Ectodermal cell (in vitro differentiated cells): ENCODE results near the gene ADPRH.

ENCODE experiments used
- H3K27ac ChIP-seq: 2 replicates; pipeline ENCODE4 v1.7.0; 2013; ENCODE audit warnings: mild to moderate bottlenecking, low read depth, low read length; ENCODE audit not compliant: insufficient read depth, poor library complexity, severe bottlenecking
- H3K27me3 ChIP-seq: 2 replicates; pipeline ENCODE4 v1.7.0; 2013; ENCODE audit warnings: mild to moderate bottlenecking, low read length; ENCODE audit not compliant: insufficient read depth, control insufficient read depth, poor library complexity, severe bottlenecking
- H3K36me3 ChIP-seq: one replicate; pipeline ENCODE4 v1.7.0; 2013; ENCODE audit warnings: low read length; ENCODE audit not compliant: control insufficient read depth, insufficient read depth
- H3K4me1 ChIP-seq: one replicate; pipeline ENCODE4 v1.7.0; 2013; ENCODE audit warnings: low read length; ENCODE audit not compliant: control insufficient read depth, insufficient read depth
- H3K4me3 ChIP-seq: 2 replicates; pipeline ENCODE4 v1.7.0; 2013; ENCODE audit warnings: low read depth, low read length, control low read depth; ENCODE audit not compliant: insufficient read depth
- H3K9me3 ChIP-seq: 2 replicates; pipeline ENCODE4 v1.7.0; 2013; ENCODE audit warnings: mild to moderate bottlenecking, low read length, moderate library complexity; ENCODE audit not compliant: control insufficient read depth
- WGBS, 2 experiments: methylation state at CpG; one replicate each; pipeline ENCODE4 v1.1.7; 2013; ENCODE audit warnings: missing lambda C conversion rate in 2 of 2; 5-methylcytosine and 5-hydroxymethylcytosine counted together

Gene ADPRH

GRCh38 chr3:119608405-119609000 lies 29.2 kb downstream of the ADPRH start:
- Histone ChIP-seq H3K27me3 (no peaks in the 10 kb centered on the region), H3K27ac (no peak overlapping the region), H3K4me1 (no peaks in the 10 kb centered on the region), H3K36me3 (no peaks in the 10 kb centered on the region), H3K9me3 (no peaks in the 10 kb centered on the region), H3K4me3 (no peak overlapping the region)
- WGBS, 2 experiments: 81 to 90% methylated on average over 6 of the region's 6 CpGs

DNA sequence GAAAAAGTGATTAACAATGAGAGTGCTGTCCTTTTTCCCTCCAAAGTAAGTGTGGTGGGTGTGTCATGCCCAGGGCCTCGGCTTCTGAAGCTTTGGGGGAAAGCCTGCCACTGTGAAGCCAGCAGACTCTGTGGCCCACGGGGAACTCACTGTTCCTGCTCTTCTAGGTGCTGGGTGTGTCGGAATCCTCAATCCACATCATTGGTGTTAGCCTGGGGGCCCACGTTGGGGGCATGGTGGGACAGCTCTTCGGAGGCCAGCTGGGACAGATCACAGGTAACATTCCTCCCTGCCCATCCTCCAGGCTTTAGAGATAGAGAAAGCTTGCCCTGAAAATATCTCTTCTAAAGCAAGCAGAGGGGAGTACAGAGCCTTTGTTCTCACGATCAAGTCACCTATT lies 30.0 kb downstream of the ADPRH start:
- H3K27me3 ChIP-seq: no peaks in the 10 kb centered on the region
- H3K4me1 ChIP-seq: no peaks in the 10 kb centered on the region
- H3K9me3 ChIP-seq: no peaks in the 10 kb centered on the region
- no peak overlapping the region for H3K27ac ChIP-seq
- no peak overlapping the region for H3K4me3 ChIP-seq
- 72 to 79% methylated on average over 5 of the region's 6 CpGs for WGBS, 2 experiments
- no peaks in the 10 kb centered on the region for H3K36me3 ChIP-seq

GRCh38 chr3:119611664-119612063 lies 32.4 kb downstream of the ADPRH start:
- Histone ChIP-seq H3K27ac (no peak overlapping the region), H3K4me3 (no peak overlapping the region), H3K9me3 (no peaks in the 10 kb centered on the region), H3K36me3 (no peaks in the 10 kb centered on the region), H3K4me1 (no peaks in the 10 kb centered on the region), H3K27me3 (no peaks in the 10 kb centered on the region)
- WGBS, 2 experiments: 95 to 100% methylated on average over 1 of the region's 1 CpG

GRCh38 chr3:119613201-119613600 lies 33.9 kb downstream of the ADPRH start:
- Histone ChIP-seq H3K9me3 (no peaks in the 10 kb centered on the region), H3K27ac (no peak overlapping the region), H3K36me3 (no peaks in the 10 kb centered on the region), H3K27me3 (no peaks in the 10 kb centered on the region), H3K4me3 (no peak overlapping the region), H3K4me1 (no peaks in the 10 kb centered on the region)
- WGBS, 2 experiments: 95 to 97% methylated on average over 1 of the region's 1 CpG

DNA sequence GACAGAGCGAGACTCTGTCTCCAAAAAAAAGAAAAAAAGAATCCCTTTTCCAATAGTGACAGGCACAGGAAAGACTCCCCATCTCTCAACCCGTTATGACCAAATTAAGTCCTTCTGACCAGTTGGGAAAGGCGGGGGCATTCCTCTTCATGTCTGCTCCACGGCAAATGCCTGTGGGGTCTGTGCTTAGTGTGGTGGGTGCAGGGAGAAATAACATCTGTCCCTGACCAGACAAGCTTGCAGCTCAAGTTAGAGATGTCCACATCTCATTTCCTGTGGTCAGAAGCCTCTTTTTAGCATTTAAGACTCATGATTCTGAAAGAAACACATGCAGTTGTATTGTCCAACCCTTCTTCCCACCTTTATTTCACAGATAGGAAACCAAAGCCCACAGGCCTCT lies 34.6 kb downstream of the ADPRH start:
- WGBS, 2 experiments: 91 to 94% methylated on average over 4 of the region's 4 CpGs
- H3K27ac ChIP-seq: no peak overlapping the region
- H3K9me3 ChIP-seq: no peaks in the 10 kb centered on the region
- no peaks in the 10 kb centered on the region for H3K27me3 ChIP-seq
- no peak overlapping the region for H3K4me3 ChIP-seq
- H3K4me1 ChIP-seq: no peaks in the 10 kb centered on the region
- H3K36me3 ChIP-seq: no peaks in the 10 kb centered on the region

- no peaks in the 10 kb centered on the region for H3K9me3 ChIP-seq
- no peaks in the 10 kb centered on the region for H3K36me3 ChIP-seq
- no peak overlapping the region for H3K27ac ChIP-seq
- no peak overlapping the region for H3K4me3 ChIP-seq
- H3K27me3 ChIP-seq: no peaks in the 10 kb centered on the region
- H3K4me1 ChIP-seq: no peaks in the 10 kb centered on the region
- 69 to 73% methylated on average over 4 of the region's 4 CpGs for WGBS, 2 experiments
Measured at GRCh38 chr3:119616056-119616455, 36.8 kb downstream of the ADPRH start.

GRCh38 chr3:119619094-119619493 lies 39.8 kb downstream of the ADPRH start:
- Histone ChIP-seq H3K27ac (no peak overlapping the region), H3K27me3 (no peaks in the 10 kb centered on the region), H3K9me3 (no peaks in the 10 kb centered on the region), H3K4me1 (no peaks in the 10 kb centered on the region), H3K4me3 (no peak overlapping the region), H3K36me3 (no peaks in the 10 kb centered on the region)
- 87 to 93% methylated on average over 6 to 7 of the region's 7 CpGs for WGBS, 2 experiments

GRCh38 chr3:119620899-119621298 lies 41.6 kb downstream of the ADPRH start:
- H3K27me3 ChIP-seq: no peaks in the 10 kb centered on the region
- no peak overlapping the region for H3K27ac ChIP-seq
- H3K9me3 ChIP-seq: no peaks in the 10 kb centered on the region
- H3K4me3 ChIP-seq: no peak overlapping the region
- no peaks in the 10 kb centered on the region for H3K36me3 ChIP-seq
- 95 to 96% methylated on average over 5 of the region's 5 CpGs for WGBS, 2 experiments
- peaks cover 2% of the 10 kb centered on the region for H3K4me1 ChIP-seq

DNA sequence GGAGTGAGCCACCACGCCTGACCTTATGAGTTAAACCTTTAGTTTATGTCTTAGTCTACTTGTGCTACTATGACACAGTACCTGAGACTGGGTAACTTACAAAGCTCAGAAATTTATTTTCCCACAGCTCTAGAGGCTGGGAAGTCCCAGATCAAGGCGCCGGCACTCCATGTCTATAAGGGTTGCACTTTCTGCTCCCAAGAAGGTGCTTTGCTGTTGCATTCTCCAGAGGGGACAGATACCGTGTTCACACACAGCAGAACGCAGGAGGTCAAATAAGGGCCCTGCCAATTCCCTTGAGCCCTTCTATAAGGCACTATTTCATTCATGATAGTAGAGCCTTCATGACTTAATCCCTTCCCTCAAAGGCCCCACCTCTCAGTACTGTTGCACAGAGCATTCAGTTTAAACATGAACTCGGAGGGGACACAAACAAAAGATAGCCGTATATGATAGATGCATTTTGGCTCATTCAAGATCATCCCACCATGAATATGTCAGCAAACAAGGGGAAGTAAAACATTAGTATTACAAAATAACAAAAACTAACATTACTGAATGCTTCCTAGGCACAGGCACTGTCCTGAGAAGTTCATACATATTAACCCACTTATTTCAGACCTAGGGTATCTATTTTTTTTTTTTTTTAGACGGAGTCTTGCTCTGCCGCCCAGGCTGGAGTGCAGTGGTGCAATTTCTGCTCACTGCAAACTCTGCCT lies 44.9 kb downstream of the ADPRH start:
- H3K4me3 ChIP-seq: no peak overlapping the region
- H3K27me3 ChIP-seq: no peaks in the 10 kb centered on the region
- no peaks in the 10 kb centered on the region for H3K36me3 ChIP-seq
- H3K9me3 ChIP-seq: no peaks in the 10 kb centered on the region
- no peak overlapping the region for H3K27ac ChIP-seq
- WGBS, 2 experiments: 95 to 96% methylated on average over 9 of the region's 9 CpGs
- peaks cover 6% of the 10 kb centered on the region for H3K4me1 ChIP-seq

DNA sequence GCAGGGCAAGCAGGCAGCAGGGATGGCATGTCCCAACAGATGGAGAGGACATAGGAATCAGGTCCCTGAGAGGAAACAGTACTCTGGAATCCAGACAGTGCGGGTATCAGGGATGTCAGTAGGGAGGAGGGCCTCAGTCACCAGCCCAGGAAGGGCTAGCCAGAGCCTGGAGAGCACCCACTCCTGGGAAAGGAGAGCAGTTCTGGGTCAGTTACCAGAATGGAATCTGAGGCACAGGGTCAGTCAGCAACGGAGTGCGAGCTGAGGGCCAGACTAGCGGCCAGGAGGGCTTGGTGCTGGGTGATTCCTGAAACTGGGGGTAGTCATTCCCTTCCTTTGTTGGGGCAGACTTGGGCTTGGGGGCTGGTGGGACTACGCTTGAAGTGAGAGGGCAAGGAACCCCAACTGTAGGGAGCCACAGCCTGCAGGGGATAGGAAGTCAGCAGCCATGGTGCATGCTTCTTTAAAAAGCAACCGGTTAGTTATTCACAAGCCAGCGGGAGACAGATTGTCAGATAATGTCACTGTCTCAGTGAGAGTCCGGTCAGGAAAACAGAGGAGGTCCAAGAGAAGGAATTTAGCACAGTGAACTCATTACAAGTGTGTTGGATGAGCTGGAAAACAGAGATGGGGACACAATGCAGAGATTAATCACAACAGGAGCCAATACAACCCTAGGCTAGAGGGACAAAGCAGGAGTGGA lies 46.3 kb downstream of the ADPRH start:
- Histone ChIP-seq H3K36me3 (no peaks in the 10 kb centered on the region), H3K27ac (no peak overlapping the region), H3K27me3 (no peaks in the 10 kb centered on the region), H3K4me3 (no peak overlapping the region), H3K9me3 (no peaks in the 10 kb centered on the region), H3K4me1 (peaks cover 6% of the 10 kb centered on the region)
- 65 to 66% methylated on average over 8 of the region's 8 CpGs for WGBS, 2 experiments
